Peyer's patch (tissue), 4 donors: ENCODE data around the gene ENPP7. TPM values are rescaled to one million over a fixed set of nuclear protein-coding genes. Genes with fewer than 3 reads are reported as not detected.
A peak's percentile ranks its signal among the peaks of the same experiment; 100 is the strongest.

Experiments used
- DNase-seq, 3 donors: peaks; one replicate each; pipeline ENCODE4 v3.0.0-alpha.2; 2017 to 2019
- H3K27ac ChIP-seq, 4 donors: fragments of 200-600 bp; sonication (generic); one replicate each; pipeline ENCODE4 v1.5.1; 2016 to 2019
- H3K27me3 ChIP-seq, 2 donors: fragments of 200-600 bp; sonication (generic); one replicate each; pipeline ENCODE4 v1.5.1; 2019
- H3K36me3 ChIP-seq, 3 donors: fragments of 200-600 bp; sonication (generic); one replicate each; pipeline ENCODE4 v1.5.1; 2016 to 2019
- H3K4me1 ChIP-seq, 4 donors: fragments of 200-600 bp; sonication (generic); one replicate each; pipeline ENCODE4 v1.5.1; 2016 to 2019
- H3K4me3 ChIP-seq, 4 donors: fragments of 200-600 bp; sonication (generic); 1 replicate in 3 of 4; 2 replicates in 1 of 4; pipeline ENCODE4 v1.5.1; 2016 to 2019; ENCODE audit warnings: mild to moderate bottlenecking in 1 of 4
- H3K9me3 ChIP-seq, 4 donors: fragments of 200-600 bp; sonication (generic); one replicate each; pipeline ENCODE4 v1.5.1; 2016 to 2019; ENCODE audit warnings: mild to moderate bottlenecking in 1 of 4
- POLR2A ChIP-seq, 2 donors: fragments of 450-650 bp; IDR thresholded peaks; one replicate each; pipeline ENCODE4 v1.5.1; 2017; ENCODE audit warnings: antibody characterized with exemption in 2 of 2, mild to moderate bottlenecking in 2 of 2, moderate library complexity in 2 of 2
- total RNA-seq, 4 donors: library from RNA; depleted of rRNA; stranded (reverse); fragments of >200 nt; gene quantifications; one replicate each; pipeline ENCODE4 v1.1.0, GENCODE V29; 2016
- TF ChIP-seq, protein P1 (sequence below), 6 experiments: fragments of 450-650 bp in 4 of 6; fragments of 200-600 bp in 2 of 6; sonication (generic) in 1 of 6; IDR thresholded peaks; one replicate each; pipeline ENCODE4 v1.5.1; 2017 to 2019; ENCODE audit warnings: antibody characterized with exemption in 6 of 6, mild to moderate bottlenecking in 3 of 6, moderate library complexity in 1 of 6

Gene ENPP7
- total RNA-seq, 4 donors from 2014 or later: 17.2 to 27.3 (median 22.5) TPM; not detected in 1

- H3K4me3 ChIP-seq: no peak overlapping the region
- H3K4me1 ChIP-seq: peaks cover 2 to 20% (median 8%) of the 10 kb centered on the region in 4 donors
- no peaks in the 10 kb centered on the region for H3K9me3 ChIP-seq
- H3K27ac ChIP-seq: no peak overlapping the region
- no peaks in the 10 kb centered on the region for H3K36me3 ChIP-seq
- H3K27me3 ChIP-seq: peaks cover 0 to 29% of the 10 kb centered on the region in 2 donors
- DNase-seq: peak in 1 of 3 donors; percentile 36
- TF ChIP-seq, protein P1, sequence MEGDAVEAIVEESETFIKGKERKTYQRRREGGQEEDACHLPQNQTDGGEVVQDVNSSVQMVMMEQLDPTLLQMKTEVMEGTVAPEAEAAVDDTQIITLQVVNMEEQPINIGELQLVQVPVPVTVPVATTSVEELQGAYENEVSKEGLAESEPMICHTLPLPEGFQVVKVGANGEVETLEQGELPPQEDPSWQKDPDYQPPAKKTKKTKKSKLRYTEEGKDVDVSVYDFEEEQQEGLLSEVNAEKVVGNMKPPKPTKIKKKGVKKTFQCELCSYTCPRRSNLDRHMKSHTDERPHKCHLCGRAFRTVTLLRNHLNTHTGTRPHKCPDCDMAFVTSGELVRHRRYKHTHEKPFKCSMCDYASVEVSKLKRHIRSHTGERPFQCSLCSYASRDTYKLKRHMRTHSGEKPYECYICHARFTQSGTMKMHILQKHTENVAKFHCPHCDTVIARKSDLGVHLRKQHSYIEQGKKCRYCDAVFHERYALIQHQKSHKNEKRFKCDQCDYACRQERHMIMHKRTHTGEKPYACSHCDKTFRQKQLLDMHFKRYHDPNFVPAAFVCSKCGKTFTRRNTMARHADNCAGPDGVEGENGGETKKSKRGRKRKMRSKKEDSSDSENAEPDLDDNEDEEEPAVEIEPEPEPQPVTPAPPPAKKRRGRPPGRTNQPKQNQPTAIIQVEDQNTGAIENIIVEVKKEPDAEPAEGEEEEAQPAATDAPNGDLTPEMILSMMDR (IDR thresholded peaks at IDR 0.05): no peak
- no peak for TF ChIP-seq POLR2A (IDR thresholded peaks at IDR 0.05)
Observed at GRCh38 chr17:79781012-79781650, 50.4 kb downstream of the ENPP7 start.

DNA sequence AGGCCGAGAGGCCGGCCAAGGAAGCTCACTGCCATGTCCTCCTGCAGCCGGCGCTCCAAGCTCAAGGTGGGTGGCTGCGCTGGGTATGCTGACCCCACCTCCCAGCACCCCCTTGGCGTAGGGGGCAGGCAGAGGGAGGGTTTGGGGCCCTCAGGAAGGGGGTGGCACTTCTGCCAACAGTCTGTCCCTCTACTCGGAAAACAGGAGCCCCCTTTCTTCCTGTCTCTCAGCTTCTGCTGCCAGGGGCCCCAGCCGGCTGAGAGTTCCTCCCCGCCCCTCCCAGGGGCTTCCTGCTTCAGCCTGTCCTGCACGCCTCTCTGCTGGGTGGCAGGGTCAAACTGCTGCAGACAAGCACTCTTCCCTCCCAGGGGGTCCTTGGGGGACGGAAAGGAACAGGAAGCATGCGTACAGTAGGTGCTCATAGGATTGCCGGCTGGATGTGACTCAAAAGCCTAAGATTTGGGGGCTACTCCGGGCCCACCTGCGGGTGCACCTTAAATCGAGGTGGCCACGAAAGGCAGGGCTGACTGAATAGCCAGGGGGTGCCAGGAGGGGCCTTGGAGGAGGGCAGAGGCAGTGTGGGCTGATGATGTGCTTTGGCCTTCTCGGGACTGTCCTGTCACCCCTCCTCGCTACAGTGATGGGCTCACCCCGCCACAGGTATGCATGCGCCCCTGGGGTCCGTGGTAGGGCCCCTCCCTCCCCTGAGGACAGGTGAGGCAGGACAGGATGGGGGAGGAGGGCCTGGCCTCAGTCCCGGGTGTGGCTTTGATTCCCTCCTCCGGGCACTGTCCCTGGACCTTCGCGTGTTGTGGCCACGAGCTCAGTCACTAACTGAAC is 51.2 kb downstream of the ENPP7 start:
- Histone ChIP-seq H3K9me3 (no peaks in the 10 kb centered on the region), H3K36me3 (no peaks in the 10 kb centered on the region), H3K4me3 (no peak overlapping the region), H3K4me1 (peaks cover 2 to 20% (median 8%) of the 10 kb centered on the region in 4 donors), H3K27me3 (peaks cover 0 to 23% of the 10 kb centered on the region in 2 donors), H3K27ac (no peak overlapping the region)
- no peak for TF ChIP-seq POLR2A (IDR thresholded peaks at IDR 0.05)
- TF ChIP-seq, protein P1 (IDR thresholded peaks at IDR 0.05): no peak
- DNase-seq: peak in 1 of 3 donors; percentile 41

- Histone ChIP-seq H3K27ac (no peak overlapping the region), H3K4me1 (peaks cover 0 to 5% (median under 1%) of the 10 kb centered on the region in 4 donors), H3K4me3 (no peak overlapping the region), H3K36me3 (no peaks in the 10 kb centered on the region), H3K27me3 (peaks cover 0 to 12% of the 10 kb centered on the region in 2 donors), H3K9me3 (no peaks in the 10 kb centered on the region)
- TF ChIP-seq POLR2A (IDR thresholded peaks at IDR 0.05): no peak
- TF ChIP-seq, protein P1 (IDR thresholded peaks at IDR 0.05): no peak
- DNase-seq: no peak
Observed at GRCh38 chr17:79783891-79784290, 53.1 kb downstream of the ENPP7 start.

- no peaks in the 10 kb centered on the region for H3K9me3 ChIP-seq
- H3K4me3 ChIP-seq: no peak overlapping the region
- TF ChIP-seq, protein P1 (IDR thresholded peaks at IDR 0.05): no peak
- no peak for TF ChIP-seq POLR2A (IDR thresholded peaks at IDR 0.05)
- peaks cover 0 to 1% (median 1%) of the 10 kb centered on the region in 4 donors for H3K4me1 ChIP-seq
- no peaks in the 10 kb centered on the region for H3K36me3 ChIP-seq
- DNase-seq: no peak
- peaks cover 0 to 13% of the 10 kb centered on the region in 2 donors for H3K27me3 ChIP-seq
- H3K27ac ChIP-seq: no peak overlapping the region
Observed at GRCh38 chr17:79784353-79785016, 53.7 kb downstream of the ENPP7 start.

- Histone ChIP-seq H3K27me3 (peaks cover 0 to 20% of the 10 kb centered on the region in 2 donors), H3K27ac (no peak overlapping the region), H3K9me3 (no peaks in the 10 kb centered on the region), H3K4me1 (peaks cover 0 to 9% (median 9%) of the 10 kb centered on the region in 4 donors), H3K4me3 (no peak overlapping the region), H3K36me3 (no peaks in the 10 kb centered on the region)
- TF ChIP-seq, protein P1 (IDR thresholded peaks at IDR 0.05): no peak
- TF ChIP-seq POLR2A (IDR thresholded peaks at IDR 0.05): no peak
- no peak for DNase-seq
Observed at GRCh38 chr17:79785017-79785899, 54.5 kb downstream of the ENPP7 start.
